Measurements from ENCODE around the gene CPNE1.

CPNE1 gene

DNA sequence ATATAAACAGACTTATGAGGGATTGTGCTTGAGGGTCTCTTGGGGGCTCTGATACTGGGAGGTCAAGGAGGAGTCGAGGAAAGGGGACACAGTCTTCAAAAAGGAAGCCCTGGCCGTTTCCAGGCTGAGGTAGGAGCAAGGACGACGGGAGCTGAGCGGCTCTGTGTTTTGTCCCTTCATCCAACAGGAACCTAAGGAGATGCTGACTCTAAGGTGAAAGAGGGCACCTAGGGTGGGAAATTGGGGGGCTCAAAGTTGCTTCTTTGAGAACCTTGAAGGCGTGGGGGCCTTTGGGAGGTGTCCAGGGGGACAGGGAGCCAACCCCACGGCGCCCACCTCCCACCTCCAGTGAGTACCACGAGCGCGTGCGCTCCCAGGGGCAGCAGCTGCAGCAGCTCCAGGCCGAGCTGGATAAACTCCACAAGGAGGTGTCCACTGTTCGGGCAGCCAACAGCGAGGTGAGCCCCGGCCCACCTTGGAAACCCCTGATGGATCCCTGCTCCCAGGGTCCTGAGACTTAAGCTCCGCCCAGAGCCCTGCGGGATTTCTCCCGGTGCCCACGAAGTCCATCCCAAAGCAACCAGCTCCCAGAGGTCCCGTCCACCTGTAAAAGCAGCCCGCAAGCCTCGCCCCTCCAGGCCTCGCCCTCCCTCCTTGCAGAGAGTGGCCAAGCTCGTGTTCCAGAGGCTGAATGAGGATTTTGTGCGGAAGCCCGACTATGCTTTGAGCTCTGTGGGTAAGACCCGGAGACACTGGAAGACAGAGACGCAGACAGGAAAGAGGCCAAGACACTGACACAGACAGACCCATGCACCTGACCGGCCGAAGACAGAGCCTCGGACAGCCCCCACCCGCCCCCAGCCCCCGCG lies 46.2 kb downstream of the CPNE1 start:
- peak; percentile 58 for DNase-seq

DNA sequence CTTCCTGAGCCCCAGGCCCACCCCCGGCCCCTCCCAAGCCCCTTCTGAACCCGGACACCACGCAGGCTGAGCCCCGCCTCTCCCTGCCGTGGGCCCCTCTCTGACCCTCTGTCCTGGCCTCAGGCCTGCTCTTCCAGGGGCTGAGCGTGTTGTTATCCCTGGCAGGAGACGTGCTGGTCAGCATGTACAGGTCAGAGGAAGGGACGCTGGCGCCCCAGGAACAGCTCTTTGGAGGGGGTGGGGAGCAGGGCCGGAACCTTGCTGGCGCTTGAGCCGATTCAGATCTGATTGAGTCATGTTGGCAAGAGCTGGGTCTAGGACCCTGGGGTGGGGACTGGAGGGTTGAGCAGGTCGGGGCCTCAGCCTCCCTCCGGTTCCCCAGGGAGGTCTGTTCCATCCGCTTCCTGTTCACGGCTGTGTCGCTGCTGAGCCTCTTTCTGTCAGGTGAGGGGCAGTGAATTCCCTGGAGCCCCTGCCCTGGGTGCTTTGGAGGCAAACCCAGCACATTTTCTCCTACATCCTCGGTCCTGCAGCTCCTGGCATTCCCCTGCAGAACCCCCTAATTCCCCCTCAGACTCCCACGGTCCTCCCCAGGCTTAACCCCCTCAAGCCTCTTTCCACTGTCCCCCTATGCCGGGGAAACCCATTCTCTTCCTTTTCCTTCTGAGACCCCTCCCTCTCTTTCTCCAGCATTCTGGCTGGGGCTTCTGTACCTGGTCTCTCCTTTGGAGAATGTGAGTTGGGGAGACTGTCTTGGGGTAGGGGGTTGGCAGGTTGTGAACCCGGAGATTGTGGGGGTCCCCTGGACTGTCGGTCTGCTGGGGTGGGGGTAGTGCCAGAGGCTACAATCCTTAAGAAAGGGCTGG lies 47.1 kb downstream of the CPNE1 start:
- DNase-seq: peak; percentile 86

GRCh38 chr20:35616465-35617396 lies 48.0 kb downstream of the CPNE1 start:
- DNase-seq: peak; percentile 88

DNA sequence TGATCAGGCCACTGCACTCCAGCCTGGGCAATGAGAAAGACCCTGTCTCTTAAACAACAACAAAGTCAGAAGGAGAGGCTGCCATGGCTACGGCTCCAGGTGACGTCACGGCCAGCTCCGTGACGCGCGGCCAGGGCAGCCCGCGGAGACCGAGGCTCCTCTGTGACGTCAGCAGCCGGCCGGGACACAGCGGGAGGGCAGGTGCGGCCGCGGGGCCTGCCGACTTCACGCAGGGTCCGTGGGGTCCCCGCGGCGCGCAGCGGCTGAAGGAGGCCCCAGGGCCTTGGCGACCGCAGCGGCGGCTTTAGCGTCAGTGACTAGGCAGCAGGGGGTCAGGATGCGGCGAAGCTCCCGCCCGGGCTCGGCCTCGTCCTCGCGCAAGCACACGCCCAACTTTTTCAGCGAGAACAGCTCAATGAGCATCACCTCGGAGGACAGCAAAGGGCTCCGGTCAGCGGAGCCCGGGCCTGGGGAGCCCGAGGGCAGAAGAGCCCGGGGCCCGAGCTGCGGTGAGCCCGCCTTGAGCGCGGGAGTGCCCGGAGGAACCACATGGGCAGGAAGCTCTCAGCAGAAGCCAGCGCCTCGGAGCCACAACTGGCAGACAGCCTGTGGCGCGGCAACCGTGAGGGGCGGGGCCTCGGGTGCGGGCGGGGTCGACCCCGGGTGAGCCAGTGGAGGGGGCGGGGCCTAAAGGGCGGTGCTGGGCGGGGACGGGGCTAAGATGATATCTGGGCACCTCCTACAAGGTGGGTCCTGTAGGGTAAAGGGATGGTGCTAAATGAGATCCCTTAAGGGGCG lies 48.8 kb downstream of the CPNE1 start, which contains the start of gene SPAG4:
Gene SPAG4, plus strand, starts transcription at position 163 of the 798 bp plus-strand sequence. Its CDS starts 175 bp downstream, at position 338.
- peak; percentile 100 for DNase-seq

- DNase-seq: no peak
These were observed 53.2 kb downstream of the CPNE1 start for GRCh38 chr20:35611482-35611881.

- DNase-seq: no peak
These were observed 53.8 kb downstream of the CPNE1 start for GRCh38 chr20:35610833-35611427.

DNA sequence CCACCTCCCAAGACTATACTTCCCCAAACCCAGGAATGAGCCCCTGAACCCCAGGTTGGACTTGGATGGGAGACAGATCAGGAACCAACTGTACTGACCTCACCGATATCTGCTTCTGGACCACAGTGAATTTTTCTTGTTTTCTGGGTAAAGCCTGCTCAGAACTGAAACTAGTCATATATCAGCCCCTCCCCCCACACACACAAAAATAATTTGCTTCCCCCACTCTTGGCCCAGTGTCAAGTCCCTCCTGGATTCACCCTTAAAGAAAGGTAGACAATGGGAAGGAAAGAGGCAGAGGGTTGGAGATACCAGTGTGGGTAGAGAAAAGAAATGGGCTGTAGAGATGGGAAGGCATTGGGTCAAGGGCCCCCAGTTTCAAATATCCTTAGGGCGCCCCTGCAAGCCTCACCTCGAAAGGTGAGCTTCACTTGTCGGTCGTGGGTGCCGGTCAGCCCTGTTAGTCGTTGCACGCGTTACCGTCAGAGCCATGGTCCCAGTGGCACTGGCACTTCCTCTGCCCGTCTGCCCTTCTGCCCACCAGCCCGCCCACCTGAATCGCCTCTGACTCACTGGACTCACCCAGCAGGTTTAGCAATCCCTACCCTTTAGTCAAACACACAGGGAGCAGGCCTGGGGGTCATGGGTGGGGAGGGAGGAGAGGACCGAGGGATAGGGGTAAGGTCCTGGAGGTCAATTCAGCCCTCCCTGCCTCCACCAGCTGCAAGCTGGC lies 57.5 kb downstream of the CPNE1 start:
- no peak for DNase-seq

DNA sequence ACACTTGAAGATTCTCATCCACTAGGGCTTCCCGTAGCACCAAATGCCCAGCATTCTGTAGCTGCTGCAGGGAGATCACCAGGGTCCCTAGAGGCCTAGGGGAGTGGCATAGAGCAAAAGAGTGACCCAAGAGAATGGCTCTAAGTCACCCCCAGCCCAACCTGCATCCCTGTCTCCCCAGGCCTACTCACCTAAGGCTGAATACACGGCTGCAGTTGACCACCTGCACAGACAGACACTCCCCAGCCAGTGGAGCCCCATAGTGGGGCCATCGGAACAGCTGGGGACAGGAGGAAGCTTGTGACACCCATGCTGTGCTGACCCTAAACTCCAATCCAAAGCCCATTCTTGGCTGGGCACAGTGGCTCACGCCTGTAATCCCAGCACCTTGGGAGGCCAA lies 58.6 kb downstream of the CPNE1 start:
- DNase-seq: no peak

GRCh38 chr20:35604449-35604747 lies 60.3 kb downstream of the CPNE1 start:
- DNase-seq: peak; percentile 47

GRCh38 chr20:35603695-35604448 lies 60.8 kb downstream of the CPNE1 start:
- no peak for DNase-seq

DNA sequence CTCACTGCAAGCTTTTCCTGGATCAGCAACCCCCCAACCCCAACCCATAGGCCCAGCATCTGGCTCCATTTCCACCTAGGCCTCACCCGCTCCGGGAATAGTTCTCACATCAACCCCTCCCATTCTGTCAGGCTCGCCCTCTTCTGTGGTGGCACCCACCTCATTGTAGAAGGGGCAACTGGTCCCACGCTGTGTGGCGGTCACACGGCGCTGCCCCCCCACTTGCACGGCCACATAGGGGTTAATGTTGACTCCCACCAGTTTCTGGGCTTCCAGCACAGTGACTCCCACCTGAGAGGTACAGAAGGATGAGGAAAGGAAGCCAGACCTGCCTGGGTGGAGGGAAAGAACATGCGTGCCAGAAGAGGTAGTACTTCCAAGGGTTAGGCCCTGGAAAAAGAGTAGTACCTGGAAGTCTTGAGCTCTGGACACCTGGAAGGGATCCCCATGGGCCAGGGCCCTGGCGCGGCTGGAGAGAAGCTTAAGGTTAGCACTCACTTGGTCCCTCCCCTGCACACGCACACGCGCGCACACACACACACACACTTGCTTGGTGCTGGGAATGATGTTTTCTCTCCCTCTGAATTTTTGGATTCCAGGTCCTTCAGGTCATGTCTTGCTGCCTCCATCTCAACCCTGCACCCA lies 61.7 kb downstream of the CPNE1 start:
- no peak for DNase-seq

- DNase-seq: no peak
These were observed 62.7 kb downstream of the CPNE1 start for GRCh38 chr20:35601990-35602389.

- DNase-seq: peak; percentile 85
These were observed 63.4 kb downstream of the CPNE1 start for GRCh38 chr20:35600993-35601973.

DNA sequence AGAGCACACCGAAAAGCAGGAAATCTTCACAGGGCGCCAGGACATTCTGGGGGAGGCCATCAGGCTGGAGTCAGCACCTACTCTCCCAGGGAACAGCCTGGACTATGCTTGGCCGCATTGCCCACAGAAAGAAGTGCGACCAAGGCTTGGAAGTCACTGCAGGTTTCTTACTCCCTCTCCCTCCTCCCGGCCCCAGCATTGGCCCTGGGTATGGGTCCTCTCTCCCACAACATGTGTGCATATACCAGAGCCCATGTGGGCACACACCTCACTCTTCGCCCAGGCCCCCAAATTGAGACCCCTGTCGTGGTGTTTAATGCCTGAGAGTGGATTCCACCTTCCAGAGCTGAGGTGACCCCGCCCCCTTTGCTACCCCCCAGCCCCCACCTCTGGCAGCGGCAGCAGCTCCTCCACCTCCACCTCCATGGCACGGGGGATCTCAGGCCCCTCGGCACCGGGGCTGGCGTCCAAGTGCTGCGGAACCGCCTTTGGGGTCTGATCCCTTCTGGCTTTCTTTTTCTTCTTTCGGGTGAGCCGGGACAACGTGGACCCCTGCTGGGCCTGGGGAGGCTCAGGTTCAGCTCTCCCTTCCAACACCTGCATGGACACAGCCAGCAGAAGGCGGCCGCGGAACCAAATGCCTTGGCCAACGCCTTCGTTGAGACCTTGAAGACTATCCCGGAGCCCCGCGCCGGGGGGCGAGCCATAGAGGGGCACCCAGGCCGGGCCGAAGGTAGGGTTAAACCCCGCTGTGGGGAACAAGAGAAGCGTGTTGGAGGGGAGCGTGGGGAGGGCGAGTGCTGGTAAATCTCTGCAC lies 64.3 kb downstream of the CPNE1 start:
- DNase-seq: no peak

DNA sequence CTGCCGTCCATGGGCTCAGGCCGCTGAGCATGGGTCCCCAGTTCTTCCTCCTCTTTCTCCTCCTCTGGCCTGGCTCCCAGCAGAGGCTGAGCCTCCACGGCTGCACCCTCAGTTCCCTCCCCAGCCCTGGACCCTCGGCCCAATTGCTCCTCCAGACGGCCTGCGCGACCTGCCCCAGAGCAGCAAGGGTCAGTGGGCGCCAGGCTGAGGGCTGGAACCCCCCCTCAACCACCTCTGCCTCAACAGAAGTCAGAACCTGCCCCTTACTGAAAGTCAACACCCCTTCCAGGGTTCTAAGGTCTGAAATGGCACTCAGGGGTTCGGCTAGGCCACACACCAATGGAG lies 65.0 kb downstream of the CPNE1 start:
- DNase-seq: no peak

DNA sequence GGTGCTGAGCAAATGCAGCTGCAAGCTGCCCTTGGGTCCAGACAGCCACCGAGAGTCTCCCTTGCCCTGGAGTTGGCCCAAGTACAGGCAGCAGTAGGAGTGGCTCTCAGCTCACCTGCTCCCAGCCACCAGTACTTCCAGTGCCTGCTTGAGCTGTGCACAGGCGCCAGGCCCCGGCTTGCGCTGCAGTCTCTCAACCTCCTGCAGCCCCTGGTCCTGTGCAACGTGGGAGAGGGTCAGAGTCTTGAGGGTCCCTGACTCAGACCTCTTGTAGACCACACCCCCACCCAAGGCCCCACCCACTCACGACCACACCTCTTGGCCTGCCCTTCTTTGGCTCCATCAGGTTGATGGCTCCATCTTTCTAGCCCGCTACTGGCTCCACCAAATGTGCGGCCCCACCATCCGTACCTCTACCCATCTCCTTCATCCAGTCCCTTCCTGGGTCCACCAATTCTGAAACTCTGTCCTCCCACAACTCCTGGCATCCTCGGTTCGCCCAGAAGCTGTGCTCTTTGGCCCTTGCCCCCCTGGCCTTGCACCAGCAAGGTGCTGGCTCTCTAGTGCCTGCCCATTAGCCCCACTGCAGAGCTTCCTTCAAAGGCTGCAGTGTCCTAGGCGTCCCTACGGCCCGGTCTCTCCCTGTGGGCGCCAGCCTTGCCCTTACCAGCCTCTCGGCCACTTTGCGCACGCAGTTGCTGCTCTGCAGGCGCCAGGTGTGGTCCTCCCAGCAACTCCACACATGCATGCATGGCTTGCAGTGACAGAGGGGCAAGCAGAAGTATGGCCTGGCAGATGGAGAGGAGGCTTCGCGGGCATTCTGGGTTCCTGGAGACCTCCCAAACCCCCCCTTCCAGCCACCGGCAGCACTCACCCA lies 65.6 kb downstream of the CPNE1 start:
- no peak for DNase-seq
